Activated CD4-positive, alpha-beta T cell treated with anti-CD3 and anti-CD28 coated beads for 24 hours (primary cell): Measurements from ENCODE around the gene IL16.
"Not testable (repeated sequence)": the region's sequence is repeated elsewhere in the genome, so short reads cannot be mapped to it uniquely, and the experiment has no call there.

Experiments
- DNase-seq, 2 donors: peaks; one replicate each; pipeline ENCODE4 v3.0.0-alpha.2; 2020; ENCODE audit warnings: low read depth in 2 of 2

The IL16 gene

DNA sequence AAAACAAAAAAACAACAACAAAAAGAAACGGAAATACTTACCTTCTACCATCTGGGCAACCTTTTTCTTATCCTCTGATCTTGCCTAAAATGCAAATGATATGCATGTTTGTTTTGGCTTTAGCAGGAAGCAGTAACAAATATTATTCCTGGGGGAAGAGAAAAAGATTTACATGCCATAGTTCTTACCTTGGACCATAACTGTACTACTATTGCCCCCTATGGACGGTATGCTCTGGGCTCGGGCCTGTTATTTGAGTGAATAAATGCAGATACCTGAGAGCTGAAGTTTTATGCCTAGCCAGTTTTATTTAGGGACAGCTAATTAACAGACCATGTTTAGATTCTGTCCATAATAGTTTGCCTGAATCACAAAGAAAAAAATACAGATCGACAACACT is 139.9 kb downstream of the IL16 start:
- DNase-seq = peak in 1 of 2 donors; percentile 18

DNA sequence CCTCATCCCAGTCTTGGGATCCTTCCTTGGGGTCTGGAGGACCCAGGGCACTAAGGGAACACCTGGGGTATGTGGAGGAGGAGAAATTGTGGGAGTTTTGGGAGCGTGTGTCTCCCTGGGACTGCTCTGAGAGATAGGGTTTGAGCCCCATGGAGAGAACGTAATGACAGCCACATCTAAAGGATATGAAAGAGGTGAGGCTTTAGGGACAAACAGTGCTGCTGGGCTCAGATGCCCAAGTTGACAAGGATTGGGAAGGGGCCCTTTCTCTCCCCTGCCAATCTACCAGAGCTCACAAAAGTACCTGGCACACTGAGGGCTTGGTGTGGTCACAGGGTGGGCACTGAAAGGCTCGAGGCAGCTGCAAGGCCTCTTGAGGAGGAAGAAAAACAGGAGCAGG is 140.6 kb downstream of the IL16 start:
- DNase-seq = no peak

DNA sequence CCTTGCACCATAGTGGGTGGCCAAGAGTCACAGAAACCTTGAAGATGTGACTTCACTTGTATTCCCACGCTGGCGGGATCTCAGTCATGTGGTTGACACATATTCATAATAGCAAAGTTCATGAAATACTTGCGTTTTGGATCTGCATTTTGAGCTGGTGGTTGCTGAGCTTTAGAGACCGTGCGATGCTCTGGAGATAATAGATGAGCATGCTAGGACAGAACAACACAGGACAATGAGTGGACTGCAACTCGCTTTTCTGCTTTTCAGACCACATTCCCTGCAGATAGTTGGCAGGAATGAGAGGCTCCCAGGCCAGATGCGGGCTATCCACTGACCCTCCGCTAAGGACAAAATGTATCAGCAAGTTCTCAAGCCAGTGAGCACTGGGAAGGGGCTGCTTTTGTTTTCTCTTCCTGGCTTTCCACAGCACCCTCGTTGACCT is 141.1 kb downstream of the IL16 start:
- DNase-seq = no peak

DNA sequence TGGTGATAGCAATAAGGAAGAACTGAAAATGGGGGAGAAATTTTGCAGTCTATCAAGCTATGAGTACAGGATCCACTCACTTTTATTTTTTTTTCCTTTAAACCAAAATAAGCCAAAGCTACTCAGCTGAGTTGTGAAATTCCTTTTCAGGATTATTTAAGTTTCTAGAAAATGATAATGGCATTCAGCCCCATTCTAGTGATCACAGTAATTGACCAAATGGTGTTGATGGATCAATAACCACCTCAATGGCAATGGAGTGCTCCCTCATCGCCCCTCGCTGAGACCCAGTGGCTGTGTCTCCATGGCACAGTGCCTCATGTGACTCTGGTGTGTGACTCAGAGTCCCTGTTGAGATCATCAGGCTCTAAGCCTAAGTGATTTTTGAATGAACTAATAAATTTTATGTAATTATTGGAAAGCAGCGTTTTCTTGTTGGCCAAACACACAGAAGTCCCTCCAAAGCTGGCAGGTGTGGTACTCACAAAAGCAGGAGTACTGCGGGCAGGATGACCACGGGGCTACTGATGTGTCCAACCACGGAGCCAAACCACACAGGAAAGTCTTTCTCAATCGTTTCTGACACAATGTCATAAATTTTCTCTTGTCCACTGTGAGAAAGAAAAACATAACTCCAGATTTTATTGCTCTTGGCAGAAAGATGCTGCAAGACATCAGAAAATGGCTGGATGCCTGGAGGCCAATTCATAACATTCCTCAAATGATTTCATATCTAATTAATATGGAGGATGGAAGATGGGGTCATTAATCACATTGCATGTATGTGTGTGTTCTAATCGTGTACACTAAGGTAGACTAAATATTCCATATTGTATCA is 141.7 kb downstream of the IL16 start:
- no peak for DNase-seq

DNA sequence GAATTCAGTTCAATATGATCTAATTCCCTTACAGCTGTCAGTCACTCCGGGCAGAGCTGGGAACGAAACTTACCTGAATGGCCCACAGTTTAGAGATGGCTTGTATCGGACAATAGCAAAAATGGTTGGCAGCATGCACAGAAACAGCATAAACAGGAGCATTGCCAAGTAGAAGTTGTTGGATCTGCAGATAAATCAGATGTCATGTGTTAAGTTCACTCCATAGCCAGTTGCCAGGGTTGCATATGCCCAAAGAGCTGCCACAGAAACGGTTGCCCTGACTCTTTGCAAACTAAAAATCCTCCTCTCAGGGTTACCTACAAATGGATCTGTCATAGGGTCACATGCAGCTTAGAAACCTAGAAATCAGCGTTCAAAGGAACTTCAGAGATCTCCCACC is 142.6 kb downstream of the IL16 start:
- DNase-seq = no peak

DNA sequence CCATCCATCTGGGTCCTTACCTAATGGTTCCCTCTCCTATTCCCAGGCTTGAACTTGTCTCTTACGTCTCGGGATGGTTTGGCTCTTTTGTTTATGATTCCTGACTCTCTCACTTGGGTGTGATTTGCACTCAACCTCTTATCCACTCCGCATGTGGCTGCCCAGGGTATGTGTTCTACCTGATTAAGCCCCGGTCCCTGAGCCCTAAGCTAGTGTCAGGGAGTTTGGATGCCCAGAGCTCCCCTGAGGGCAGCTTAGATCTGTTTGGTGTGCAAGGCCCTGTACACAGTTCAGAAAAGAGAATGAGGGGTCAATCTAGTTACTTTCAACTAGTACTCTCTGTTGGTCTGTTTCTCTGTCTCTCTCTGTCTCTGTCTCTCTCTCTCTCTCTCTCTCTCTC is 143.2 kb downstream of the IL16 start:
- no peak for DNase-seq

DNA sequence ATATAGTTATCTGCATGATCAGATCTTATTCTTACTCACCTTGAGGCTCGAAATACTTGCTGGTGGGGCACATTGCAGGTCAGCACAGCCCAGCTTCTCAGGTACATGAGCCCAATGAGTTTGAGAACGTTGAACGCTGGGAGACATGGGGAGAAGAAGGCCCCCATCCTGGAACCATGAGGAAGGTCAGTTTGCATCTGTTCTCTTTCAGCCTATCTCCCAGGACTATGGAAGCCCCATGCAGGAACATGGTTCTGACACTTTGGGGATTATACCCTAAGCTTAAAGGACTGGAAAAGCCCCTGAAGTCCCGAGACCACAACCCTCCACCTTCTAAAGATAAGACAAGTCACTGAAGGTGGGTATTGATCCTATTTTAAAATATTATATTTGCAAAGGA is 144.7 kb downstream of the IL16 start:
- DNase-seq = no peak

DNA sequence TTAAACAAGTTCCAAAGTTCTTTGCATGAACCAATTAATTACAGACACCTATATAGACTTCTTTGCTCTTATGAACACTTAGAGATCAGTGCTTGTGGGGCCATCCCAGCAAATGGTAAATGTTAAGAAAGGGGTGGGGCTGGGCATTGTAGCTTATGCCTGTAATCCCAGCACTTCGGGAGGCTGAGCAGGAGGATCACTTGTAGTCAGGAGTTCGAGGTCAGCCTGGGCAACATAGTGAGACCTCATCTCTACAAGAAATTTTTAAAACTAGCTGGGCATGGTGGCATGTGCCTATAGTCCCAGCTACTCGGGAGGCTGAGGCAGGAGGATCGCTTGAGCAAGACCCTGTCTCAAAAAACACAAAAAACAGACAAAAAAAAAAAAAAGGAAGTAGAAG is 146.7 kb downstream of the IL16 start:
- no peak for DNase-seq

DNA sequence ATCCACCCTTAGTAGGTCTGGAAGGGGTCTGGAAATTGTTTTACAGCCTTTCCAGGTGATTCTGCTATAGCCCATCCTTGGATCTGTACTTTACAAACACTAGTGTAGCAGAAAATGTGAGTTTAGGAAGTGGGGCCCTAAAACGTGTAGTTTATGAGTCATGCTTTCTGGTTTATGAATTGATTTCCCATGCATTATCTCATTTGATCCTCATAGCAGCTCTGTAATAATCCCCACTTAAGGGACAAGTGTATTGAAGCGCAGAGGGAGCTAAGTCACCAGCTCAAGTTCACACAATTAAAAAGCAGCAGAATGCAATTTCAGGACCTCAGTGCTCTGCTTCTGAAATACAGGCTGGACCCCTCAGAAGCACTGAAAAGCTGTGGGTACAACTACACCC is 149.9 kb downstream of the IL16 start:
- DNase-seq = no peak

DNA sequence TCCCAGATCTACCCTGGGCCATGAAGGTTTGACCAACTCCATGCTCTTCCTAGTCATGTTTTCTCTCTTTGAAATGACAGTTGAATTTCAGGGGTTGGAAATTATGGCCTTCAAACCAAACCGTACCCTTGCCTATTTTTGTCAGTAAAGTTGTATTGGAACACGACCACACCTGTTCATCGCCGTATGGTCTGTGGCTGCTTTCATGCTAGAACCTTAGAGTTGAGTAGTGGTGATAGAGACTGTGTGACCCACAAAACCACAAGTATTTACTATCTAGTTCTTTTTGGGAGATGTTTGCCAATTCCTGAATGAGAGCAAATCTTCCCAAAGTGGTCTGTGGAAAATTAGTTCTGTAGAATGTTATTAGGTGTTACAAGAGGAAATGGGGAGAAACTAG is 151.2 kb downstream of the IL16 start:
- DNase-seq = no peak

DNA sequence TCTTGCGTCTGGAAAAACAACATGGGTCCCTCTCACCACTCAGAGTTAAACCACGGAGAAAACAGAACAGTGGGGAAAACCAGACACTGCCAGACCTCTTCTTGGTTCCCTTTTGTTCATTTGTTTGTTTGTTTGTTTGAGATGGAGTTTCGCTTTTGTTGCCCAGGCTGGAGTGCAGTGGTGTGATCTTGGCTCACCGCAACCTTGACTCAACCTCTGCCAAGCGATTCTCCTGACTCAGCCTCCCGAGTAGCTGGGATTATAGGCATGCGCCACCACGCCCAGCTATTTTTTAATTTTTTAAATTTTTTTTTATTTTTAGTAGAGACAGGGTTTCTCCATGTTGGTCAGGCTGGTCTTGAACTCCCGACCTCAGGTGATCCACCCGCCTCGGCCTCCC is 152.0 kb downstream of the IL16 start:
- not testable (repeated sequence) for DNase-seq

DNA sequence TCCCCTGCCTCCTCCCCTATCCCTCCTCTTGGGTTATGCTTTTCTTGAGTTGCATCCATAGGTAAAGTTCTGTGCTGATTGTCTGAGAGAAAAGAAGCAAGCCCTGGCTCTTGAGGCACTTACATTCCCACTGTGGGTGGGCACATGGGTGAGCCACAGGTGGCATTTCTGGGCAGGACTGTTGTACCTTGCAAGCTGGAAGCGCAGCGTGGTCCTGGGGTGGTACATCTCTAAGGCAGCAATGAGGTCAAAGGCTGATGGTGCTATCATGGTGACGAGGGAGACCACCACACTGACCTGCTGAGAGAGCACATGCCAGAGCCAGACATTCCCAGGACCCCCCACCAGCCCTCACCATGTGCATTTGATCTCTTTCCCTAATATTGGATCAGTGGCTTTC is 152.6 kb downstream of the IL16 start:
- no peak for DNase-seq

DNA sequence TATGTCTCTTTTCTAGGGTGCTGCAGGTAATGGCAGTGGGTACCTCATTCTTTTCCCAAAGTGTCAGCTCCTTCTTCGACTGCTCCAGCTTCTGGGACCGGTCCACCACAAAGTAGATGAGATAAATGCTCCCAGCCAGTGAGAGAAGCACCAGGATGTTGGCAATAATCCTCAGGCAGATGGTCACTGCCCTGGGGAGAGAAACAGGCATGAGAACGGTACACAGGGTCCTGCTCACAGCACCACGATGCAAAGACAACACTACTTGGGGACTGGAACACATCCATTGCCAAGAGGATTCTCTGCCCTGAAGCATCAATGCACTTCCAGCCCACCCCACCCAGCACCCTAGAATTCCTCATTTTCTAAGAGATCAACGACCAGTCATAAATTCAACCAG is 155.0 kb downstream of the IL16 start:
- no peak for DNase-seq

DNA sequence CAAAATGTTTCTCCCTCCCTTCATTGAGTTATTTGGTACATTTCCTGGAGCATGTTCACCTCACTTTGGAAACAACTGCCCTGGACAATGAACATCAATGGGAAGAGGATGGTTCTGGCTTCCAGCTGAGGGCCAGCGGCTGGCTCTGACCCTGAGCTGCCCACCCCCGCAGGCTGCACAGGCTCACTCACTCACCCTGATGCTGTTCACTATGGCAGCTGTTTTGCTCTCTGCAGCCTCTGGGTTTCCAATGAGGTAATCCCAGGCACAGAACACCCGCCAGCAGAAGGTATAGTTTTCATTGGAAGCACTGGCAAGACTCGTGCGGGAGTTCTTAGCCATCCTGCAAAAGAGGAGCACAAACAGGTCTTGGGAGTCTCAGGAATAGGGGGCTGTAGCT is 159.6 kb downstream of the IL16 start:
- no peak for DNase-seq

DNA sequence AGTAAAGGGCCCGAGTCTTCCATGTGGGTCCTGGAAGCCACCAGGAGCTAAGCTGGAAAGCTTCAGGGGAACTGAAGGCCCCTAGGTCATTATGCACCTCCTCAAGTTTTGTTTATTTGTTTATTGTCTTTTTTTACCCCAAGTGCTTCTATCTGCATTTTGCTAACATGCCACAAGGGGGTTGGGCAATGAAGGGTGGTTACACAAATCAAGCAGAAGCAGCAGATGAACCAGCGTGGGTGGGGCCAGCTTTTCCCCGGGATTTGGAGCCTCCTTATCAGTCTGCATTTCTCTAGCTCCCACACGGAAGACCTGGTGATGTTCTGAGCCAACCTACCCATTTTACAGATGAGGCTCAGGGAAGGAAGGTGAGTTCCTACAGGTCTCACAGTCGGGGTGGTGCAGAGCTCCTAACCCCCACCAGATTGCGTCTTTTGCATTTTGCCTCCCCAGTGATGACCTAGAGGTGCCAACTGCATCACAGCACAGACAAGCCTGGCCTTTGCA is 160.6 kb downstream of the IL16 start:
- DNase-seq = no peak

DNA sequence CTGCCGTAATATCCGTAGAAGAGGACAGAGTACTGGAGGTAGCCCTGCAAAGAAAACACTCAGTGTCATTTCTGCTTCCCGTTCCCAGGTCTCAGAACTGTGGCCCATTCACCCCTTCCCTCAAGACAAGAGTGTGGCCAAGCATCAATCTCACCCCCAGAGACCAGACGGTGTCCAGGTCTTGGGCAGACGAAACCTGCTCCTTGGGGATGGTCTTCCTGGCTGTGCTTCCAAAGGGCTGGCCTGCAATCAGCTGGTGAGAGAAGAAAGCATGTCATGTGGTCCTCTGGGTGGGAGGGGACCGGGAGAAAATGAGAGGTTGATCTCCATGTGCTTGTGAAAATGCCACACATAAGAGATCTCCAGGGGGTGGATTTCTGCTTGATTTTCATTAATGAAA is 161.6 kb downstream of the IL16 start:
- DNase-seq = no peak

DNA sequence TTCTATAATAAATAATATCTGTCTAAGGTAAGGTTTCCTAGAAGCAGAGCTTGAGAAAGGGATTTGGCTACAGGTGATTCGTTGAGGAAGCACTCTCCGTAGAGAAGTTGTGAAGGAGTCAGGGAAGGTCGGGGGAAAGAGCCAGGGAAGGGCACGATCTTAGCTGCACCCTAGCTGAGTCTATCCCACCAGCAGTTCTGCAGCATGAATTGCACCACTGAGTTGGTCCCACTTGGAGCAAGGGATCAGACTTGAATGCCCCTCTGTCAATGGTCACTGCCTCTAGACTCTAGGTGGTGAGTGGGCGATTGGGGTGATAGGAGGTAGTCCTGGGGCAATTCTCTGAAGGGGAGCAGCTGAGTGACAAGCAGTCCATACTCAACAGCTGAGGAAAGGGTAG is 163.8 kb downstream of the IL16 start:
- DNase-seq = no peak

DNA sequence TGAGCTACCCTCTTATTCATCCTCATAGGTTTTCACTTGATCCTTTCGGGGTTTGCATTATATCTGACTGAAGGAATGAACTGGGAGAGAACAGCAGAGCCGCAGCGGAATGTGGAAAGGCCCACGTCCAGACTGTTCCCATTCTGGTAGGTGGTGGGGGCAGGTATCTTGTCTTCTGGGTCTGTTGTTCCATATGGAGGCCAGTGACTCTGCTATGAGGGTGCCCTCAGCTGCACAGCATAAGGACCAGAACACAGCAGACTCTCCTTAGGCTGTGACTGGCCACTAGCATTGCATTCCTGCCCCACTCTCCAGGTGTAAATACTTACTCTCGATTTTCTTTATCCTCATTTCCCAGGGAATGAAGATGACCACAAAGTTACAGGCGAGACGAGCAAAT is 165.2 kb downstream of the IL16 start:
- DNase-seq = no peak

DNA sequence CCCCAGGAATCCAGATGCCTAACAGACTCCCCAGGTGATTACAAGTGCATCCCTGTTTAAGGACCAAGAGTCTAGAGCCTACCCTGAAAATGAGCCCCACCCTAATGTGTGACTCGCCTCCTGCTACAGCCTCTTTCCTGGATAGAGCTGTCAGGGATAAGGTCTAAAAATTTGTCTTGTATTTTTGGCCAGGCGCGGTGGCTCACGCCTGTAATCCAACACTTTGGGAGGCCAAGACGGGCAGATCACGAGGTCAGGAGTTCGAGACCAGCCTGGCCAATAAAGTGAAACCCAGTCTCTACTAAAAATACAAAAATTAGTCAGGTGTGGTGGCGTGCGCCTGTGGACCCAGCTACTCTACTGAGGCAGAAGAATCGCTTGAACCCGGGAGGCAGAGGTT is 166.1 kb downstream of the IL16 start:
- DNase-seq = no peak

DNA sequence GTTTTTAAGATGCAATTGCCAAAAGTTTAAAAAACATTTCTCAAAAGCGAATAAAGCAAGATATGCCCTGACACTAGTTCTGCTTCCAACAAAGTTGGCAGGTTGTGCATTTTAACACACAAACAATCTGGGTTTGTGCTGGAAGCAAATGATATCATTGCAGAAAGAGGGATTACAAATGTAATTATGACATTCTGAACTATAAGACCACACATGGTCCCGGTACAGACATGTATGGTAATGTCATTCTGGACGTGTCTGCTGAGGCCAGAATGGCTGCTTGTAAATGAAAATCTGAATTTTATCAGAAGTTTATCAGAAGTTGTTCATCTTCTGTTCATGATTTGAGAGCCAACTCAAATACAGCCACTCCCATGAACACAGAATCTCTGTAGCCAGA is 166.6 kb downstream of the IL16 start:
- no peak for DNase-seq
